SK-N-SH (cell line): ENCODE measurements around the gene GARS1.

Source experiments
- CHD2 ChIP-seq: fragments of 150-350 bp; IDR thresholded peaks from 2 replicates; pipeline ENCODE4 v1.6.1; 2018; ENCODE audit warnings: low read length; ENCODE audit not compliant: partially characterized antibody
- EP300 ChIP-seq, 2 experiments: IDR thresholded peaks; 2 replicates each; pipeline versions ENCODE4 v1.4.0 to v1.6.1; 2012; ENCODE audit warnings: borderline replicate concordance in 1 of 2, low read depth in 1 of 2, low read length in 1 of 2
- EZH2phosphoT487 ChIP-seq: fragments of 200-600 bp; sonication (generic); IDR thresholded peaks from 2 replicates; pipeline ENCODE4 v1.6.1; 2017; ENCODE audit warnings: low read depth, mixed run types, mild to moderate bottlenecking, antibody characterized with exemption, moderate library complexity, borderline replicate concordance
- GABPA ChIP-seq: IDR thresholded peaks from 2 replicates; pipeline ENCODE4 v1.4.0; 2012; ENCODE audit warnings: low read depth, mild to moderate bottlenecking
- GATA2 ChIP-seq: sonication (generic); formaldehyde crosslinking; IDR thresholded peaks from 2 replicates; pipeline ENCODE4 v1.5.0; 2020; ENCODE audit warnings: mild to moderate bottlenecking, missing genetic modification reagents
- RFX5 ChIP-seq: IDR thresholded peaks from 2 replicates; pipeline ENCODE4 v1.6.1; 2012; ENCODE audit warnings: mild to moderate bottlenecking, improper control_type of control experiment, low read length
- TAF1 ChIP-seq: IDR thresholded peaks from 2 replicates; pipeline ENCODE4 v1.6.1; 2012; ENCODE audit warnings: low read depth, mild to moderate bottlenecking, low read length, moderate library complexity, borderline replicate concordance
- YY1 ChIP-seq: IDR thresholded peaks from 2 replicates; pipeline ENCODE4 v1.4.0; 2012; ENCODE audit warnings: low read depth, mild to moderate bottlenecking
- TF ChIP-seq, protein P1 (sequence below): fragments of 200-600 bp; sonication (generic); IDR thresholded peaks from 2 replicates; pipeline ENCODE4 v1.6.1; 2017; ENCODE audit warnings: antibody characterized with exemption, mild to moderate bottlenecking, moderate library complexity

DNA sequence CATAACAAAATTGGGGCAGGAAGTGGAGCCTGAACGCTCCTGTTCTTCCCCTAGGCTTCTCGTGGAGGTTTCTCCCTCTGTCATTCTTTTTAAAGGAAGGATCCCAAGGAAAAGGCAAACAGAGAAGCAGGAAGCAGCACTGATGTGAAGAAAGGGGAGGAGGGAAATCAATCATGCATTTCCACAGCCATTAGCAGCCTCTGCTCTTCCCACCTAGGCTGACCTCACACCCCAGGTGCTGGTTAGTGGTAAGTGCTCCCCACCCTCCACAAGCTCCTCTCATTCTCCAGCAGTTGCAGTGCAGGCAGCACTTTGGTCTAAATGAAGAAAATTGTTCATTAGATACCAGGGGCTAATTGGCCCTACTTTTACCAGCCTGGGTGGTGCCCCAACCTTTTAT, 85.0 kb downstream of the GARS1 start:
- TF ChIP-seq, protein P1, sequence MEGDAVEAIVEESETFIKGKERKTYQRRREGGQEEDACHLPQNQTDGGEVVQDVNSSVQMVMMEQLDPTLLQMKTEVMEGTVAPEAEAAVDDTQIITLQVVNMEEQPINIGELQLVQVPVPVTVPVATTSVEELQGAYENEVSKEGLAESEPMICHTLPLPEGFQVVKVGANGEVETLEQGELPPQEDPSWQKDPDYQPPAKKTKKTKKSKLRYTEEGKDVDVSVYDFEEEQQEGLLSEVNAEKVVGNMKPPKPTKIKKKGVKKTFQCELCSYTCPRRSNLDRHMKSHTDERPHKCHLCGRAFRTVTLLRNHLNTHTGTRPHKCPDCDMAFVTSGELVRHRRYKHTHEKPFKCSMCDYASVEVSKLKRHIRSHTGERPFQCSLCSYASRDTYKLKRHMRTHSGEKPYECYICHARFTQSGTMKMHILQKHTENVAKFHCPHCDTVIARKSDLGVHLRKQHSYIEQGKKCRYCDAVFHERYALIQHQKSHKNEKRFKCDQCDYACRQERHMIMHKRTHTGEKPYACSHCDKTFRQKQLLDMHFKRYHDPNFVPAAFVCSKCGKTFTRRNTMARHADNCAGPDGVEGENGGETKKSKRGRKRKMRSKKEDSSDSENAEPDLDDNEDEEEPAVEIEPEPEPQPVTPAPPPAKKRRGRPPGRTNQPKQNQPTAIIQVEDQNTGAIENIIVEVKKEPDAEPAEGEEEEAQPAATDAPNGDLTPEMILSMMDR: no peak
- TF ChIP-seq TAF1 (no peak), EP300 (IDR thresholded peaks at IDR 0.05; ENCODE audit: borderline replicate concordance in 1 of 2, low read depth in 1 of 2, low read length in 1 of 2) (no peak), RFX5 (no peak), EZH2phosphoT487 (no peak), YY1 (no peak), GABPA (no peak), GATA2 (no peak), CHD2 (no peak)
